ENCODE data around the gene IFNL2. TPM values are rescaled to one million over a fixed set of nuclear protein-coding genes. Genes with fewer than 3 reads are reported as not detected.
A peak's percentile ranks its signal among the peaks of the same experiment; 100 is the strongest.
"Not testable (repeated sequence)": the region's sequence is repeated elsewhere in the genome, so short reads cannot be mapped to it uniquely, and the experiment has no call there.

The IFNL2 gene
- total RNA-seq, 4 donors from 2014 or later, result not detected

DNA sequence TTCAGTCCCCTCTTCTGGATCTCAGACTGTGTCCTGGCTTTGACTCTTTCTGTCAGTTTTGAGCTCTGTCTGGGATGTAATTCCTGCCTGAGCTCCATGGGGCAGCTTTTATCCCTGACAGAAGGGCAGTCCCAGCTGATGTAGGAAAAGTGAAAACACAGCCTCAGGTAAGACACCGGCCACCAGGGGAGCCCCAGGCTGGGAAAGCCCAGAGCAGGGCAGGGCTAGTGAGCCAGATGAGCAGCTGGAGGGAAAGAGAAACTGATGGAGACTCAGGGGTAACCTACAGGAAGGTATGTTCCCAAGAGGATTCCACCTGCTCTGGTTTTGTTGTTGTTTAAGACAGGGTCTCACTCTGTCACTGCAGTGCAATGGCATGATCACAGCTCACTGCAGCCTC is 23.0 kb upstream of the IFNL2 start:
- H3K36me3 ChIP-seq; DNase-seq (ENCODE audit: low spot score in 2 of 2); H3K4me3 ChIP-seq; H3K9me3 ChIP-seq; H3K27ac ChIP-seq: not testable (repeated sequence)
- WGBS, 2 donors, result no CpG with 5 or more reads among the region's 1 CpG
- peaks cover 0 to 14% (median 4%) of the 10 kb centered on the region in 4 donors for H3K4me1 ChIP-seq
- peaks cover 0 to 65% of the 10 kb centered on the region in 2 donors for H3K27me3 ChIP-seq

- H3K9me3 ChIP-seq, result no peaks in the 10 kb centered on the region
- peaks cover 0 to 14% (median 4%) of the 10 kb centered on the region in 4 donors for H3K4me1 ChIP-seq
- H3K27ac ChIP-seq, result no peak overlapping the region
- no peaks in the 10 kb centered on the region for H3K36me3 ChIP-seq
- no peak for DNase-seq (ENCODE audit: low spot score in 2 of 2)
- no peak for TF ChIP-seq EP300 (IDR thresholded peaks at IDR 0.05)
- peaks cover 0 to 64% of the 10 kb centered on the region in 2 donors for H3K27me3 ChIP-seq
- H3K4me3 ChIP-seq, result peak overlapping the region in 1 of 4 donors; percentile 7
- WGBS, 2 donors, result 11 to 13% methylated on average over 23 to 29 of the region's 42 CpGs
Measured at GRCh38 chr19:39246951-39247669, 21.1 kb upstream of the IFNL2 start.

DNA sequence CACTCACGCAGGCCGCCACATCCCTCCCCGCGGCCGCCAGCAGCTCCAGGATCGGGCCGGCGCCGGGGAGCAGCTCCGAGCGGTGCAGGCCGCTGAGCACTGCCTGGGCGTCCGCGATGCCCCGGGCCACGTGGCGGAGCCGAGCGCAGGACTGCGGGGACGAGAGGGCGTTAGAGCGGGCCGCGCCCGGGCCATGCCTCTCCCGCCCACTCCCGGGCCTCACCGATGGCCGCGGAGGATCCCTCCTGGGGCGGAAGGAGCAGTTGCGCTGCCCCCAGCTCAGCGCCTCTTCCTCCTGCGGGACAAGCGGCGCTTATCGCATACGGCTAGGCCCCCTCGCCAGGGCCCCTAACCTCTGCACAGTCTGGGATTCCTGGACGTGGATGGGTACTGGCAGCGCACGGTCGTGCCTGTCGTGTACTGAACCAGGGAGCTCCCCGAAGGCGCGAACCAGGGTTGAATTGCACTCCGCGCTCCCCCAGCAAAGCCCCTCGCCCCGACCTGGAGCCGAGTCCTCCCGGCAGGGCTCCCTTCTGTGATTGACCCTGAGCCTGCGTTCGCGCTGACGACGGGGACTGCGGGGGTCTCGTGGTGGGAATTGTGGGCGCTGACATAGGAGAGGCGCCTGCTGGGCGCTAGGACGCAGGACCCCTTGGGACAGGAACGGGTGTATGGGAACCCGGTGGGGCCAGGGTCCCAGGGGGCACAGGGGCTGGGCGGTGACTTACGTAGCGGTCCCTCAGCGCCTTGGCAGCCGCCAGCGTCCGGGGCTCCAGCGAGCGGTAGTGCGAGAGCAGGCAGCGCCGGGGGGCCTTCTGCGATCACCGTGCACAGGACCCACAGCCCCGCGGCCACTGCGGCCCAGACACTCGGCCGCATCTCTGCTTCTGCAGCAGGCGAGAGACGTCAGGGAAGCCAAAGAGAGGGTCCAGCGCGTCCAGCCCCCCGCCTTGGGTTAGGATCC is 20.2 kb upstream of the IFNL2 start:
- peak overlapping the region in 1 of 4 donors; percentile 7 for H3K4me3 ChIP-seq

GRCh38 chr19:39248806-39249205 is 19.4 kb upstream of the IFNL2 start, which contains the start of gene IFNL4:
IFNL4 (minus strand) TSS chr19:39248856.
- TF ChIP-seq EP300 (IDR thresholded peaks at IDR 0.05) (no peak), CTCF (IDR thresholded peaks at IDR 0.05) (no peak), POLR2A (IDR thresholded peaks at IDR 0.05) (no peak)
- Histone ChIP-seq H3K27me3 (peaks cover 0 to 54% of the 10 kb centered on the region in 2 donors), H3K36me3 (no peaks in the 10 kb centered on the region), H3K4me1 (peaks cover 0 to 14% (median 4%) of the 10 kb centered on the region in 4 donors), H3K27ac (no peak within 1 kb of the TSS), H3K4me3 (peak within 1 kb of the TSS in 1 of 4 donors; percentile 7), H3K9me3 (no peaks in the 10 kb centered on the region)
- 46 to 51% methylated on average over 12 to 13 of the region's 13 CpGs for WGBS, 2 donors
- no peak for DNase-seq (ENCODE audit: low spot score in 2 of 2)

More for the DNA sequence above, 20.2 kb upstream of the IFNL2 start:
- no peaks in the 10 kb centered on the region for H3K9me3 ChIP-seq
- no peak for DNase-seq (ENCODE audit: low spot score in 2 of 2)
- H3K4me1 ChIP-seq, result peaks cover 0 to 14% (median 4%) of the 10 kb centered on the region in 4 donors
- H3K36me3 ChIP-seq, result no peaks in the 10 kb centered on the region
- TF ChIP-seq EP300 (IDR thresholded peaks at IDR 0.05), result no peak
- TF ChIP-seq POLR2A (IDR thresholded peaks at IDR 0.05), result no peak
- TF ChIP-seq CTCF (IDR thresholded peaks at IDR 0.05), result no peak
- peaks cover 0 to 62% of the 10 kb centered on the region in 2 donors for H3K27me3 ChIP-seq
- H3K27ac ChIP-seq, result no peak overlapping the region
- 12 to 38% methylated on average over 28 to 29 of the region's 92 CpGs for WGBS, 2 donors

DNA sequence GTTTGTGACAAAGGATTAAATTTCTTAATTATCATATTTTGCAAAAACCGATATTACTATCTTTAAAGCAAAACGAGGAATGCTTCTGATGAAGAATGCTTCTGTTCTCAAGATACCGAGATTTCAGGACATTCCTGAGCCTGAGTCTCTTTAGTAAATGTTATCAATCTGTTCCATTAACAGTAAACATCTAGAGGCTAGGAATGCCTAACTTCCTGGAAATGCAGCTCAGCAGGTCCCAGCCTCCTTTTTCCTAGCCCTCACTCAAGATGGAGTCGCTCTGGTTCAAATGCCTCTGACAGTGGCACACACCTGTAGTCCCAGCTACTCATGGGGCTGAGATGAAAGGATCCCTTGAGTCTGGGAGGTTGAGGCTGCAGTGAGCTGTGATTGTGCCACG is 17.1 kb upstream of the IFNL2 start:
- 79 to 80% methylated on average over 5 of the region's 5 CpGs for WGBS, 2 donors
- DNase-seq (ENCODE audit: low spot score in 2 of 2), result no peak
- TF ChIP-seq CTCF (IDR thresholded peaks at IDR 0.05), result no peak
- TF ChIP-seq EP300 (IDR thresholded peaks at IDR 0.05), result no peak
- TF ChIP-seq POLR2A (IDR thresholded peaks at IDR 0.05), result no peak
- Histone ChIP-seq H3K4me1 (peaks cover 0 to 14% (median 4%) of the 10 kb centered on the region in 4 donors), H3K9me3 (no peaks in the 10 kb centered on the region), H3K4me3 (no peak overlapping the region), H3K27ac (no peak overlapping the region), H3K36me3 (no peaks in the 10 kb centered on the region), H3K27me3 (peaks cover 0 to 41% of the 10 kb centered on the region in 2 donors)

Data from tibial nerve (tissue), 4 donors.